PC-3 (cell line): ENCODE data around the gene MAP7D3. TPM values are rescaled to one million over a fixed set of nuclear protein-coding genes. Genes with fewer than 3 reads are reported as not detected.

Experiments
- ATAC-seq: fragments of 200-7000 bp; cut with Tn5 transposase; 2 replicates; pipeline ENCODE4 v1.9.1; 2020; ENCODE audit warnings: mild to moderate bottlenecking, moderate library complexity
- BruUV-seq: library from RNA; stranded (reverse); fragments of 400-500 nt; replicated peaks from 2 replicates; lab custom pipeline; 2021; lab: Mats Ljungman, UMichigan
- CTCF ChIA-PET: fragments of 300-600 bp; sonication (Branson Sonifier 250); formaldehyde crosslinking; loops from one replicate; lab custom pipeline; 2022; ENCODE audit warnings: antibody characterized with exemption; lab: Charles Lee
- POLR2A ChIA-PET: fragments of 300-600 bp; sonication (Branson Sonifier 250); formaldehyde crosslinking; loops from one replicate; lab custom pipeline; 2022; ENCODE audit warnings: antibody characterized with exemption; ENCODE audit not compliant: unreplicated experiment; lab: Charles Lee
- DNase-seq: peaks from one replicate; pipeline ENCODE4 v3.0.0-alpha.2; 2015
- H2AFZ ChIP-seq: fragments of 300-600 bp; sonication (generic); 2 replicates; pipeline ENCODE4 v1.6.0; 2016; ENCODE audit warnings: antibody characterized with exemption, low read length
- H3F3A ChIP-seq: fragments of 300-600 bp; sonication (generic); one replicate; pipeline ENCODE4 v1.6.0; 2017; ENCODE audit warnings: antibody characterized with exemption, low read length, control low read depth, mild to moderate bottlenecking; ENCODE audit not compliant: unreplicated experiment
- H3K27ac ChIP-seq: fragments of 300-600 bp; sonication (generic); 2 replicates; pipeline ENCODE4 v1.5.1; 2016; ENCODE audit warnings: mild to moderate bottlenecking, low read length
- H3K27me3 ChIP-seq: fragments of 300-600 bp; sonication (generic); 2 replicates; pipeline ENCODE4 v1.6.1; 2016; ENCODE audit warnings: low read length, mixed read lengths
- H3K36me3 ChIP-seq: fragments of 300-600 bp; sonication (generic); 2 replicates; pipeline ENCODE4 v1.6.1; 2016; ENCODE audit warnings: low read depth, mixed run types, low read length, mixed read lengths
- H3K4me1 ChIP-seq: fragments of 300-600 bp; sonication (generic); 2 replicates; pipeline ENCODE4 v1.5.1; 2016; ENCODE audit warnings: low read length; ENCODE audit not compliant: insufficient read depth
- H3K4me2 ChIP-seq: fragments of 300-600 bp; sonication (generic); 2 replicates; pipeline ENCODE4 v1.6.0; 2016; ENCODE audit warnings: low read length
- H3K4me3 ChIP-seq: fragments of 300-600 bp; sonication (generic); 2 replicates; pipeline ENCODE4 v1.5.1; 2016; ENCODE audit warnings: mild to moderate bottlenecking, low read length, mixed read lengths
- H3K79me2 ChIP-seq: fragments of 300-600 bp; sonication (generic); 2 replicates; pipeline ENCODE4 v1.6.1; 2017; ENCODE audit warnings: low read length, mixed read lengths
- H3K9ac ChIP-seq: fragments of 300-600 bp; sonication (generic); 2 replicates; pipeline ENCODE4 v1.6.0; 2016; ENCODE audit warnings: mild to moderate bottlenecking, low read length
- H3K9me2 ChIP-seq: fragments of 300-600 bp; sonication (generic); replicated peaks from 2 replicates; pipeline ENCODE4 v1.6.1; 2016; ENCODE audit warnings: mixed run types, low read length, mixed read lengths
- H3K9me3 ChIP-seq: fragments of 300-600 bp; sonication (generic); 2 replicates; pipeline ENCODE4 v1.6.1; 2016; ENCODE audit warnings: low read length, mixed read lengths
- H4K20me1 ChIP-seq: fragments of 300-600 bp; sonication (generic); 2 replicates; pipeline ENCODE4 v1.6.1; 2016; ENCODE audit warnings: low read length, mixed read lengths
- CTCF ChIP-seq: fragments of 300-600 bp; sonication (generic); conservative IDR thresholded peaks from 2 replicates; pipeline ENCODE4 v1.5.1; 2017; ENCODE audit warnings: antibody characterized with exemption, low read depth, mild to moderate bottlenecking, low read length
- EZH2 ChIP-seq: fragments of 300-600 bp; sonication (generic); IDR thresholded peaks from one replicate; pipeline ENCODE4 v1.6.1; 2017; ENCODE audit warnings: antibody characterized with exemption, mild to moderate bottlenecking, low read length; ENCODE audit not compliant: unreplicated experiment
- EZH2phosphoT487 ChIP-seq: fragments of 300-600 bp; sonication (generic); IDR thresholded peaks from 2 replicates; pipeline ENCODE4 v1.6.1; 2018; ENCODE audit warnings: mild to moderate bottlenecking, antibody characterized with exemption, low read length, borderline replicate concordance
- intact Hi-C: fragments of 100-400 bp; cut with micrococcal nuclease; formaldehyde crosslinking; loops from 2 replicates; pipeline ENCODE4 v1.9.0; 2023
- total RNA-seq: library from RNA; depleted of rRNA; stranded (reverse); fragments of >200 nt; gene quantifications from 2 replicates; pipeline ENCODE4 v1.2.3, GENCODE V29; 2014

The MAP7D3 gene
- total RNA-seq, 1 experiment from 2014 or later: 0.40 TPM

GRCh38 chrX:136209016-136209738, 42.0 kb downstream of the MAP7D3 start:
- Histone ChIP-seq H3K79me2 (no peaks in the 10 kb centered on the region), H3K4me1 (peaks cover 15% of the 10 kb centered on the region), H3K36me3 (no peaks in the 10 kb centered on the region), H3K9ac (no peak overlapping the region), H3K9me3 (no peaks in the 10 kb centered on the region), H3K27ac (no peak overlapping the region), H3K4me3 (no peak overlapping the region), H3K9me2 (no peaks in the 10 kb centered on the region), H3K27me3 (no peaks in the 10 kb centered on the region), H3K4me2 (no peak overlapping the region), H2AFZ (no peak overlapping the region), H3F3A (no peaks in the 10 kb centered on the region), H4K20me1 (no peaks in the 10 kb centered on the region)
- peak; percentile 50 for DNase-seq
- TF ChIP-seq CTCF (peak; percentile 69), EZH2 (no peak), EZH2phosphoT487 (no peak)
- ChIA-PET POLR2A (no interaction called here), CTCF (interaction anchor here (1.0 kb wide), 3 partner anchors 46 to 181 kb away, joined by 3 to 14 read pairs (median 5); no protein-coding TSS in a partner anchor)
- ATAC-seq: peak; percentile 57; the same call in 1 of the 2 replicates
- BruUV-seq: no TSS peak
- intact Hi-C loops: loop anchor here (1.0 kb wide), 2 partner anchors 43 to 181 kb away; no protein-coding TSS in a partner anchor

- no peak for TF ChIP-seq EZH2
- no peak for TF ChIP-seq CTCF
- no peak for TF ChIP-seq EZH2phosphoT487
- ATAC-seq: no peak
- H3K36me3 ChIP-seq: no peaks in the 10 kb centered on the region
- H3K4me3 ChIP-seq: no peak overlapping the region
- no peak overlapping the region for H3K4me2 ChIP-seq
- no peaks in the 10 kb centered on the region for H4K20me1 ChIP-seq
- H3K79me2 ChIP-seq: no peaks in the 10 kb centered on the region
- DNase-seq: no peak
- no peaks in the 10 kb centered on the region for H3K27me3 ChIP-seq
- POLR2A ChIA-PET: no interaction called here
- no peaks in the 10 kb centered on the region for H3K9me2 ChIP-seq
- intact Hi-C loops: no loop called here
- no peaks in the 10 kb centered on the region for H3K9me3 ChIP-seq
- no peak overlapping the region for H2AFZ ChIP-seq
- no peak overlapping the region for H3K27ac ChIP-seq
- no peaks in the 10 kb centered on the region for H3F3A ChIP-seq
- no TSS peak for BruUV-seq
- no peak overlapping the region for H3K9ac ChIP-seq
- H3K4me1 ChIP-seq: peaks cover 29% of the 10 kb centered on the region
- CTCF ChIA-PET: no interaction called here
Observed at GRCh38 chrX:136207546-136207945, 43.7 kb downstream of the MAP7D3 start.

GRCh38 chrX:136206916-136207315, 44.3 kb downstream of the MAP7D3 start:
- ATAC-seq (no peak), DNase-seq (no peak)
- Histone ChIP-seq H4K20me1 (no peaks in the 10 kb centered on the region), H3F3A (no peaks in the 10 kb centered on the region), H3K9ac (no peak overlapping the region), H3K27ac (no peak overlapping the region), H3K36me3 (no peaks in the 10 kb centered on the region), H3K4me1 (peaks cover 32% of the 10 kb centered on the region), H3K9me3 (no peaks in the 10 kb centered on the region), H3K4me3 (no peak overlapping the region), H3K27me3 (no peaks in the 10 kb centered on the region), H3K4me2 (no peak overlapping the region), H2AFZ (no peak overlapping the region), H3K9me2 (no peaks in the 10 kb centered on the region), H3K79me2 (no peaks in the 10 kb centered on the region)
- no TSS peak for BruUV-seq
- intact Hi-C loops: no loop called here
- TF ChIP-seq CTCF (no peak), EZH2 (no peak), EZH2phosphoT487 (no peak)
- POLR2A ChIA-PET: no interaction called here
- CTCF ChIA-PET: no interaction called here
